C4-2B (cell line): ENCODE data around the gene KIAA0232.

Source experiments
- H3K27ac ChIP-seq: fragments of 450-650 bp; 2 replicates; pipeline ENCODE4 v1.5.1; 2017
- CTCF ChIP-seq: fragments of 450-650 bp; conservative IDR thresholded peaks from 2 replicates; pipeline ENCODE4 v1.5.1; 2017; ENCODE audit warnings: mild to moderate bottlenecking
- ZFX ChIP-seq: fragments of 450-650 bp; IDR thresholded peaks from 2 replicates; pipeline ENCODE4 v1.6.1; 2017

Gene KIAA0232

DNA sequence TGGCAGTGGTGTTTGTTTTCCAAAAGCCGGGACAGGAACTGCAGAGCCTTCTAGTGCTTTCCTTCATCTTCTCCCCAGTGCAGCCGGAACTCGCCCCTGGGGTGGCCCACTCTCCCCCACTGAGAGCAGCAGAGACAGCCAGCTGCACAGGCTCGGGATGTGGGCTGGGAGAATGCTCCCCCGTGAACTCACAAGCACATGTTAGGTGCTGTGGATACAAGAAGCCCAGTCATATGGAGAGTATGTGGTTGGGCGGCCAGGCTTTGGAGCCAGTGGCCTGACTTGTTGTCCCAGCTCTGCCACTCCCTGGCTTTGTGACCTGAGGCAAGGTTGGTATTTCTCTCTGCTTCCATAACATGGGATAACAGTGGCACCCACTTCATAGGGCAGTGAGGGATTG, 9.4 kb upstream of the KIAA0232 start:
- no peak overlapping the region for H3K27ac ChIP-seq
- TF ChIP-seq ZFX = no peak
- no peak for TF ChIP-seq CTCF

DNA sequence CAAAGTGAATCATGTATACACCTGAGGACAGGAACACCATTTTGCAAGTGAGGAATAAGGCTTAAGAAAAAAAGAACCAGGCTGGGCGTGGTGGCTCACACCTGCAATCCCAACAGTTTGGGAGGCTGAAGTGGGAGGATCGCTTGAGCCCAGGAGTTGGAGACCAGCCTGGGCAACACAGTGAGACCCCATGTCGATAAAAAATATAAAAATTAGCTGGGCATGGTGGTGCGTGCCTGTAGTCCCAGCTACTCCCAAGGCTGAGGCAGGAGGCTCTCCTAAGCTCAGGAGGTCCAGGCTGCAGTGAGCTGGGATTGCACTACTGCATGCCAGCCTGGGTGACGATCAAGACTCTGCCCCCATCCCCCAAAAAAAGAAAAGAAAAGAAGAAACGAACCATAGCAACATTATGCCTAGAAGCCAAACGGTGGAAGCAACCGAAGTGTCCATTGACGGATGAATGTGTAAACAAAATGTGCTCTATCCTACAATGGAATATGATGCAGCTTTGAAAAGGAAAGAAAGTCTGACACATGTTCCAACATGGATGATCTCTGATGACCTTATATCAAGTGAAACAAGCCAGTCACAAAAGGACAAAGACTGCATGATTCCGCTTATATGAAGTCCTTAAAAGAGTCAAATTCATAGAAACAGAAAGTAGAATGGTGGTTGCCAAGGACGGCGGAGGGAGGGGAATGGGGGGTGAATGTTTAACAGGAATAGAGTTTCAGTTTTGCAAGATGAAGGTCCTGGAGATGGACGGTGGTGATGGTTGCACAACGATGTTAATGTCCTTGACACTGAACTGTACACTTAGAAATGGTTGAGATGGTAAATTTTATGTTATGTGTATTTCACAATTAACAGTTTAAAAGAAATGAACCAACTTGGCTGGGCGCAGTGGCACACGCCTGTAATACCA, 8.6 kb upstream of the KIAA0232 start:
- no peak overlapping the region for H3K27ac ChIP-seq
- no peak for TF ChIP-seq CTCF
- no peak for TF ChIP-seq ZFX

DNA sequence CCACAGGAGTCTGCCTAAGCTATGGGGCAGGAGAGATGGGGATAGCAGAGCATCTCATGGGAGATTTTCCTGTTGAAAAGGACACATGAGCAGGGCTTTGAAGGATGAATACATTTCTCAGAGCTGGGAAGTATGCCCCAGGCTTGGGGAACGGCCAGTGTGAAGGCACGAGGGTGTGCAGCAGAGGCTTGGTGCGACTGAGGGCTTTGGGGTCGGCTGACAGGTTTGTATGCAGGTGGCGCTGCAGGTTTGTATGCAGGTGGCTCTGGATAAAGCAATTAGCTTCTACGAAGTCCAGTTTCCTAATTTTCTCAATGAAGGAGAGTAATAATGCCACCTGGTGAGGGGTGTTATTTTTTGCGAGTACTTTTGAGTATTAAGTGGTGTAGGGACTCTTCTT, 6.8 kb upstream of the KIAA0232 start:
- TF ChIP-seq CTCF = no peak
- no peak overlapping the region for H3K27ac ChIP-seq

DNA sequence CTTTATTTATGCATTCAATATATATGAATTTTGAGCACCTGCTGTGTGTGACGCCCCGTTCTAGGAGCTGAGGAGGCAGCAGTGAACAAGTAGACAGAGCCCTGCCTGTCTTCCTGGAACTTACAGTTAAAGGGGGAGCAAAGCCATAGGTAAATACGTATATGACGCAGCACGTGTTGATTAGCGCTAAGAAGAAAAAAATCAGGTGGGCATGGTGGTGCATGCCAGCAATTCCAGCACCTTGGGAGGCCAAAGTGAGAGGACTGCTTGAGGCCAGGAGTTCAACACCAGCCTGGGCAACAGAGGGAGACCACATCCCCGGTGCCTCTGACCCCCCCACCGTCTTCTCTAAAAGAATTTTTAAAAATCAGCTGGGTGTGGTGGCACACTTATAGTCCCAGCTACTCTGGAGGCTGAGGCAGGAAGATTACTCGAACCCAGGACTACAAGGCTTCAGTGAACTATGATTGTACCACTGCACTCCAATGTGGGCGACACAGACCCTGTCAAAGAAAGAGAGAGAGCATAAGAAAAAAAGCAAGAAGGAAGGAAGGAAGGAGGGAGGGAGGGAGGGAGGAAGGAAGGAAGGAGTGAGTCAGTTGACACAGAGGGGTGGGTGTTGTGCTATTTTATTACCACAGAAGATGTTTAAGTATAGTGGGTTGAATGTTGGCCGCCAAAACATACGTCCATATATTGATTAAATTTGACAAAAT, 5.4 kb upstream of the KIAA0232 start:
- no peak overlapping the region for H3K27ac ChIP-seq
- no peak for TF ChIP-seq CTCF
- no peak for TF ChIP-seq ZFX

GRCh38 chr4:6777636-6778281, 4.8 kb upstream of the KIAA0232 start:
- TF ChIP-seq CTCF = no peak
- TF ChIP-seq ZFX = no peak
- no peak overlapping the region for H3K27ac ChIP-seq

DNA sequence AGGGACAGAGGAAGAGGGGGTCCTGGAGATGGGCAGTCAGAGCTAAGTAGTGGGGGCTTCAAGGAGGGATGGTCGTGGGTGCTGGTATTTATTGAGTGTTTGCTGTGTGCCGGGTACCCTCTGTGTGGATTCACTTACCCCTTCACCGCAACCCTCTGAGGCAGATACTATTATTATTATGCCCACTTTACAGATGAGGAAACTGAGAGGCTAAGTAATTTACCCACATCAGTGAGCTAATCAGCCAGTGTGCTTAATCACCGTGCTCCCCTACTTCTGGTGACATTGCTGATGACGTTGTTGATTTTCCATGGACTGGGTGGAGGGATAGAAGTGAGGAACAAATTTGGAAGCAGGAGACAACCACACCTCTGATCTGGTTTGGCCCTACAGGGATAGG, 4.1 kb upstream of the KIAA0232 start:
- H3K27ac ChIP-seq = peak overlapping the region; percentile 99

More for the DNA sequence above, 4.1 kb upstream of the KIAA0232 start:
- no peak for TF ChIP-seq ZFX
- TF ChIP-seq CTCF = no peak
